ENCODE data around the gene ZNRF3.

Gene ZNRF3

DNA sequence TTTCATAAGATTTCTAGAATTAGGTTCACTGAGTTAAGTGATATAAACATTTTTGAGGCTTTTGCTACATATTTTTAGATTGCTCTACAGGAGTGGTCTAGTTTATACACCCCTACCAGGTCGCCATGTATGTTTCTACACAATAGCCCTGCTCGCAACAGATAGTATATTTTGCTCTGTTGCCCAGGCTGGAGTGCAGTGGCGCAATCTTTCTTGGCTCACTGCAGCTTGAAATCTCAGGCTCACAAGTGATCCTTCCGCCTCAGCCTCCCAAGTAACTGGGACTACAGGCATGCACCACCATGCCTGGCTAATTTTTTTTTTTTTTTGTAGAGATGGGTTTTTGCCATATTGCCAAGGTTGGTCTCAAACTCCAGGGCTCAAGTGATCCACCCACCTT, 10.4 kb downstream of the ZNRF3 start:
- no peak for DNase-seq (ENCODE audit: low read depth)
- no peak for TF ChIP-seq CTCF (conservative IDR thresholded peaks at IDR 0.05; ENCODE audit: low read length)
- H3K4me3 ChIP-seq (ENCODE audit: low read length): no peak overlapping the region

GRCh38 chr22:28894334-28894733, 11.0 kb downstream of the ZNRF3 start:
- no peak for DNase-seq (ENCODE audit: low read depth)
- H3K4me3 ChIP-seq (ENCODE audit: low read length): no peak overlapping the region
- no peak for TF ChIP-seq CTCF (conservative IDR thresholded peaks at IDR 0.05; ENCODE audit: low read length)

DNA sequence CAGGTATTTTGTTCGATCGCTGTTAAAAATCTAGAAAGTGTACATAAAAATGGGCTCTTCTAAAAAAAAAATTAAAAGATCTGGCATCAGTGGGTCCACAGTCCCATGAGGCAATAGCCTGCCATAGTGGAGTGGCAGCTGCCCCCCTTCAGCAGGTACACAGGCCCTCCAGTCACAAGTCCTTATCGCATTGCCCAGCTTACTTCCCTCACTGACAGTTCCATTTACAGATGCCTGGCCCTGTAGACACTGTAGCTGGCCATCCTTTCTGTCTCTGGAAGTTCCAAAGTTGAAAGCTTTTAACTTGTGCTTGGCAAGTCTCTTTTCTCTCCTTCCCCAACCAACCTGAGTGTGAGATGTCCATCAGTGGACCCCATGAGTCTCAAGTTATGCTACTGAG, 11.4 kb downstream of the ZNRF3 start:
- no peak overlapping the region for H3K4me3 ChIP-seq (ENCODE audit: low read length)
- DNase-seq (ENCODE audit: low read depth): no peak
- TF ChIP-seq CTCF (conservative IDR thresholded peaks at IDR 0.05; ENCODE audit: low read length): no peak

GRCh38 chr22:28896611-28897010, 13.2 kb downstream of the ZNRF3 start:
- DNase-seq (ENCODE audit: low read depth): no peak
- no peak for TF ChIP-seq CTCF (conservative IDR thresholded peaks at IDR 0.05; ENCODE audit: low read length)
- no peak overlapping the region for H3K4me3 ChIP-seq (ENCODE audit: low read length)

DNA sequence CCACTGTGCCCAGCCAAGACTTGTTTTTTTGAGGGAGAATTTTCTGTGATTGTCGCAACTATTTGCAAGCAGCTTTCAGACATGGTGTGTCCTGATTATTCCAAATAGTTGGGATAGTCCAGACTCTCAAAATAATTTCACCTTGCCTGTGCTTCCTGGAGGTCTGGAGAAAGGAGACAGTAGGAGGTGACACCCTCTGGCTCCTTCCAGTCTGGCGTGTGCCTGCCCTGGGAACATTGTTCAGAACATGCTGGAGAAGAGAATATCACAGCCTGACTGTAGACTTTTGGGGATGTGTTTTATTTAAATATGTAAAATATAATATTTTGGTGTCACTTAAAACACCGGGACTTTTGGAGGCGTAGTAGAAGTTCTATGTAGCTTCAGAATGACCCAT, 14.9 kb downstream of the ZNRF3 start:
- TF ChIP-seq CTCF (conservative IDR thresholded peaks at IDR 0.05; ENCODE audit: low read length): no peak
- DNase-seq (ENCODE audit: low read depth): no peak
- no peak overlapping the region for H3K4me3 ChIP-seq (ENCODE audit: low read length)

DNA sequence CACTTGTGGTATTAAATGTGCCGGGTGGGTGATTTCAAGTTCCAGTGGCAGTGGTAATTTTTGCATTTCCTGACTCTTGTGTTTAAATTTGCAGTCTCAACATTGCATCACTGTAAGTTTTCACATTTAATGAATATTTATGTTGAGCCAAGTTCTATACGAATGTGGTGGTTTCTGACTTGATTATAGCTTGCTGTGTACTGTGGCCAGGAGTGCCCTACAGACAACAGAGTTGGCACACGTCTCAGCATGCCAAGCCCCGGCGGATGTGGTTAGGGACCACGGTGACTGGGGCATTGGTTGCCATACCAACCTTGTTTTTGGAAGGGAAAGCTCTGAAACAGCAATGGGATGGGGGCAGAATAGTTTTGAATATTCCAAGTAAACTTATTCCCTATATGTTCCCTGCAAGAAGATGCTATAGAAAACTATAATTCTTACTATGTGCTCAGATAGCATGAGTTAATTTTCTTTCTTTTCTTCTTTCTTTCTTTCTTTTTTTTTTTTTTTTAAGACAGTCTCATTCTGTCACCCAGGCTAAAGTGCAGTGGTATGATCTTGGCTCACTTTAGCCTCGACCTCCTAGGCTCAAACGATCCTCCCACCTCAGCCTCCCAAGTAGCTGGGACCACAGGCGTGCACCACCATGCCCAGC, 16.0 kb downstream of the ZNRF3 start:
- DNase-seq (ENCODE audit: low read depth): peak; percentile 54
- no peak for TF ChIP-seq CTCF (conservative IDR thresholded peaks at IDR 0.05; ENCODE audit: low read length)
- no peak overlapping the region for H3K4me3 ChIP-seq (ENCODE audit: low read length)

DNA sequence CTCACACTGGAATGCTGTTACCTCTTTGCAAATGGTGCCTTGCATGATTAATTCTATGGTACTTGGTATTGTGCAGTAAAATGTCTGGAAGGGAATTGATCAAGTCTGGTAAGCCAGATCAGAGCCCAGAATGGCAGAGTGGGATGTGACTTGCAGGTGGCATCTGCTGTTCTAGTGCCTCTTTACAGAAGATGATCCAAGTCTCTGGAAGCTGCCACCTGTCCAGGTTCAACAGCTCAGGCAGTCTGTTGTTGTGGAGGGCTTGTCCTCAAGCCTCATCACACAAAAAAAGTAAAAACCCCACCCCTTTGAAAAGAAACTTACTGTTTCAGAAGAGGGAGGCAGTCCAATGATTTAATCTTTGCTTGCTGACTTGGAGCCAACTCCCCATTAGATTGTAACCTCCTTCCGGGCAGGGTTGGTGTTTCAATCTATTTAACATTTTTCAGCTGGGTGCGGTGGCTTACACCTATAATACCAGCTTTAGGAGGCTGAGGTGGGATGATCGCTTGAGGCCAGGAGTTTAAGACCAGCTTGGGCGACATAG, 17.1 kb downstream of the ZNRF3 start:
- no peak for TF ChIP-seq CTCF (conservative IDR thresholded peaks at IDR 0.05; ENCODE audit: low read length)
- H3K4me3 ChIP-seq (ENCODE audit: low read length): no peak overlapping the region
- DNase-seq (ENCODE audit: low read depth): no peak

Data from AG10803 (cell line).